Stimulated activated memory B cell treated with anti-CD40 and anti-IgM and Interleukin-4, amounts not matched to agents 10 μg/mL and 1 μg/mL and 100 μg/mL, for 72 hours (primary cell): Measurements from ENCODE around the gene HSD17B1.
A peak's percentile ranks its signal among the peaks of the same experiment; 100 is the strongest.

ENCODE experiments used
- ATAC-seq: fragments of 150-1000 bp; cut with Tn5 transposase; 2 replicates; pipeline ENCODE4 v1.10.0; 2021
- H3K27ac Mint-ChIP-seq: one replicate; pipeline ENCODE4 v1.8.0; 2022; ENCODE audit warnings: mild to moderate bottlenecking, mixed read lengths
- H3K27me3 Mint-ChIP-seq: one replicate; pipeline ENCODE4 v1.8.0; 2022; ENCODE audit warnings: mixed read lengths
- H3K36me3 Mint-ChIP-seq: one replicate; pipeline ENCODE4 v1.8.0; 2022; ENCODE audit warnings: mixed read lengths
- H3K4me1 Mint-ChIP-seq: one replicate; pipeline ENCODE4 v1.8.0; 2022; ENCODE audit warnings: mixed read lengths
- H3K4me3 Mint-ChIP-seq: one replicate; pipeline ENCODE4 v1.8.0; 2022; ENCODE audit warnings: mild to moderate bottlenecking, moderate library complexity, mixed read lengths
- H3K9me3 Mint-ChIP-seq: one replicate; pipeline ENCODE4 v1.8.0; 2022; ENCODE audit warnings: mixed read lengths

The HSD17B1 gene

DNA sequence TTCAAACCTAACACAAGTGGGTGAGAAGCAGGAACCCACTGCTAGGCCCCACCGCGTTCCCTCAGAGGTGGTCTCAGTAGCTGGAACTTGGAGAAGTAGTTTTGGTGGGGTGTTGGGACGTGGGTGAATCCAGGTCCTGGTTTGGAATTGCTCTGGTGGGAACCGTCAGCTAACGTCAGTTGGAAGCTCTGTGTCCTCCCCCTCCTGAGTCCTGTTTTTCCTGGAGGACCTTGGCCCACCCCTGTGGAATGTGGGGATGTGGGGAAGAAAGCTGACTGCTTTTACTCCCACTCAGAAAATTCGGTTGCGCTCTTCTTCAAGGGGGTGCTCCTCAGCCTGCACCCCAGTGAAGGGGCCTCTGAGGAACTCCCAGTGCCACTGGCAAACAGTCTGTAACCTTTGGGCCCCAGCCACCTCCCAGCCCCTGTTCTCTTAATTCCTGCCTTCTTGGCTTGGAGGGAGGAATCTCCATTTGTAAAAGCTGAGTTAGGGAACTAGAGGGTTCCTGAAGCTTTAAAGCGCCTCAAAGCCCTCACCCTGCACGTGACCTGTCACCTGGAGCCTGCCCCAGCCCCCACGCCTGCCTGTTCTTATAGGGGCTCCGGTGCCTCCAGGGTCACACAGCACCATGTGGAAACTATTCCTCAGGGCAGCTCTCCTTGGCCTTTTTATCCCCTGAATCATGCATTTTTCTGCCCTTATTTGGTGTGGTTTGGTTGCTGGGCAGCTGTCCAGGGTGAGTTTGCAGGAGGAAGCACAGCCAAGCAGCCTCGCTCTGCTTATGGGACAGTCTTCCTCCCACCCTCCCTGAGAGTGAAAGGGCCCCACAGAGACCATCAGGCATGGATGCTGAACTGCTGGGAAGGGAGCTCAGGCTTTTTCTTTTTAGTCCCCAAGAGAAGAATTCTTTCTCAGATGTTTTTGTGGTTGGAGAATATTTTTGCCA lies 32.9 kb upstream of the HSD17B1 start:
- no peak for ATAC-seq
- H3K27me3 Mint-ChIP-seq: no peaks in the 10 kb centered on the region
- H3K36me3 Mint-ChIP-seq: peaks cover 52% of the 10 kb centered on the region
- H3K27ac Mint-ChIP-seq: no peak overlapping the region
- peaks cover 7% of the 10 kb centered on the region for H3K4me1 Mint-ChIP-seq
- no peaks in the 10 kb centered on the region for H3K9me3 Mint-ChIP-seq
- no peak overlapping the region for H3K4me3 Mint-ChIP-seq

GRCh38 chr17:42520540-42520951 lies 32.2 kb upstream of the HSD17B1 start:
- no peaks in the 10 kb centered on the region for H3K9me3 Mint-ChIP-seq
- H3K4me1 Mint-ChIP-seq: peaks cover 7% of the 10 kb centered on the region
- ATAC-seq: no peak

DNA sequence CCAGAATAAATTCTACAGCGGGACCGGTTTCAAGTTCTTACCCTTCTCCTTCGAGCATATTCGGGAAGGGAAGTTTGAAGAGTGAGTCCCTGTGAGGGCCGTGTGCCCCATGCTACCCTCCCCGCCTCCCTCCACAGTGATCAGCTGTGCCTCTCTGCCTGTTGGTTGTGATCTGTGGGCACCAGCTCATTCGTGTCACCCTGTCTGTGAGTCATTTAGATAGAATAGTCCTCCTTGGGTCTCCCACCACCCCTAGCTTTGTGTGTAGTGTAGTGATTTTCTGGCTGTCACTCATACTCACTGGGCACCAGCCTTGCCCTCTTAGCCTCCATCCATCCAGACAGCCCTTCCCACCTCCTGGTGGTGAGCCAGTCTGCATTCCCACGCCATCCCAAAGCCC lies 31.7 kb upstream of the HSD17B1 start:
- Mint-ChIP-seq H3K36me3 (peaks cover 47% of the 10 kb centered on the region), H3K4me3 (no peak overlapping the region), H3K27me3 (no peaks in the 10 kb centered on the region), H3K9me3 (no peaks in the 10 kb centered on the region), H3K27ac (no peak overlapping the region), H3K4me1 (peaks cover 7% of the 10 kb centered on the region)
- no peak for ATAC-seq

More at GRCh38 chr17:42520540-42520951, 32.2 kb upstream of the HSD17B1 start:
- Mint-ChIP-seq H3K27ac (no peak overlapping the region), H3K36me3 (peaks cover 49% of the 10 kb centered on the region), H3K27me3 (no peaks in the 10 kb centered on the region), H3K4me3 (no peak overlapping the region)

DNA sequence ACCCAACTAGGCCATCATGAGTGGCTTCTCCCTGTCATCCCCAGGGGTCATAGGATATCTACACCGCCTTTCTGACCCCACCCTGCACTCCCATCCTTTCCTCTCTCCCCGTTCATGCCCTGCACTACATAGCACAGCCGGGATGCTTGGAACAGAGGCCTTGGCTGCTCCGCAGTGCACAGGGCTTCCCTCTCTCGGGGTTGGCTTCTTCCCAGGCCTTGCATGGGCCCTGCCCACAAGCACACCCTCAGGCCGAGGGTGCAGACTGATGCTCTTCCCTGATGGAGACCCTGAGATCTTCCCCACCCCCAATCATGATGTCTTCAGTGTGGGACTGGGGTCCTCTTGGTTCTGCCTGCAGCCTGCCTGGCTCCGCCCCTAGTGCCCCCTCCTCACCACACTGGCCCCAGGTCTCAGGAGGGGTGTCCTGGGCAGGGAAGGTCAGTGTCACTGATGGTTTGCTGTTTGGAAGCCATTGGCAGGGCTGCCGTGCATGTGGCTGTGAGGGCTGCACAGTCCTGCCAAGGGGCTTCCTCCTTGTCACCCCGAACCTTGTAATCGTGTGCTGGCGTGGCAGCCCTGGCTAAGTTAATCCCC lies 31.0 kb upstream of the HSD17B1 start:
- Mint-ChIP-seq H3K36me3 (peaks cover 39% of the 10 kb centered on the region), H3K4me3 (no peak overlapping the region), H3K9me3 (no peaks in the 10 kb centered on the region), H3K27ac (no peak overlapping the region), H3K27me3 (no peaks in the 10 kb centered on the region), H3K4me1 (peaks cover 7% of the 10 kb centered on the region)
- ATAC-seq: no peak

- ATAC-seq: no peak
- H3K4me1 Mint-ChIP-seq: peaks cover 8% of the 10 kb centered on the region
- no peak overlapping the region for H3K27ac Mint-ChIP-seq
- H3K36me3 Mint-ChIP-seq: peaks cover 38% of the 10 kb centered on the region
- H3K9me3 Mint-ChIP-seq: no peaks in the 10 kb centered on the region
- H3K27me3 Mint-ChIP-seq: no peaks in the 10 kb centered on the region
- H3K4me3 Mint-ChIP-seq: no peak overlapping the region
Measured at GRCh38 chr17:42522263-42522790, 30.4 kb upstream of the HSD17B1 start.

- Mint-ChIP-seq H3K4me1 (peaks cover 7% of the 10 kb centered on the region), H3K27ac (no peak overlapping the region), H3K9me3 (no peaks in the 10 kb centered on the region), H3K4me3 (no peak overlapping the region), H3K27me3 (no peaks in the 10 kb centered on the region), H3K36me3 (peaks cover 38% of the 10 kb centered on the region)
- no peak for ATAC-seq
Measured at GRCh38 chr17:42522798-42523278, 29.9 kb upstream of the HSD17B1 start.

DNA sequence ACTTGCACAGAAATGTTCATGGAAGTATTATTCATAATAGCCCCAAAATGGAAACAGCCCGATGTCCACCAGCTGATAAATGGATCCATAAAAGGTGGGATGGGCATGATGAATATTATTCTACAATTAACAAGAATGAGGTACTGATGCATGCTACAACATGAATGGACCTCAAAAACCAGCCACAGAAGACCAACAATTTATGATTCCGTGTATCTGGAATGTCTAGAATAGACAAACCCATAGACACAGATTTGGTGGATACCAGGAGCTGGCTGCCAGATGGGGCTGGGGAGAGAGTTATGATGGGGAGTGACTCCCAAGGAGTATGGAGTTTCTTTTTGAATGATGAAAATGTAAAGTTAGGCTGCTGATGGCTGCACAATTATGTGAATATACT lies 27.5 kb upstream of the HSD17B1 start:
- no peak for ATAC-seq
- no peak overlapping the region for H3K27ac Mint-ChIP-seq
- peaks cover 32% of the 10 kb centered on the region for H3K36me3 Mint-ChIP-seq
- no peaks in the 10 kb centered on the region for H3K9me3 Mint-ChIP-seq
- peaks cover 16% of the 10 kb centered on the region for H3K4me1 Mint-ChIP-seq
- H3K27me3 Mint-ChIP-seq: no peaks in the 10 kb centered on the region
- no peak overlapping the region for H3K4me3 Mint-ChIP-seq

GRCh38 chr17:42526031-42526444 lies 26.7 kb upstream of the HSD17B1 start:
- no peaks in the 10 kb centered on the region for H3K27me3 Mint-ChIP-seq
- H3K9me3 Mint-ChIP-seq: no peaks in the 10 kb centered on the region
- peaks cover 24% of the 10 kb centered on the region for H3K4me1 Mint-ChIP-seq
- H3K27ac Mint-ChIP-seq: no peak overlapping the region
- H3K36me3 Mint-ChIP-seq: peaks cover 24% of the 10 kb centered on the region
- no peak for ATAC-seq
- H3K4me3 Mint-ChIP-seq: no peak overlapping the region

DNA sequence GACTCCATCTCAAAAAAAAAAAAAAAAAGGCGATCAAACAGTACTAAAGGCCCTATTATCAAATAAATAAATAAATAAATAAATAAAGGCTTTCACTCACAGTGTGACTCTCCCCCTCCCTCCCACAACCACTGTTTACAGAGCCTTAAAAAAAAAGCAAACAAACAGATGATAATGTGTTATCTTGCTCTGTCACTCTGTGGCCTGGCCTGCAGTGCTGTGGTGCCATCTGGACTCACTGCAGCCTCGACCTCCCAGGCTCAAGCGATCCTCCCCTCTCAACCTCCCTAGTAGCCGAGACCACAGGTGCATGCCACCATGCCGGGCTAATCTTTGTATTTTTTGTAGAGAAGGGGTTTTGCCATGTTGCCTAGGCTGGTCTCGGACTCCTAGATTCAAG lies 24.8 kb upstream of the HSD17B1 start:
- no peaks in the 10 kb centered on the region for H3K27me3 Mint-ChIP-seq
- no peak for ATAC-seq
- peaks cover 33% of the 10 kb centered on the region for H3K4me1 Mint-ChIP-seq
- no peaks in the 10 kb centered on the region for H3K9me3 Mint-ChIP-seq
- no peak overlapping the region for H3K27ac Mint-ChIP-seq
- H3K4me3 Mint-ChIP-seq: no peak overlapping the region
- H3K36me3 Mint-ChIP-seq: peaks cover 5% of the 10 kb centered on the region

- ATAC-seq: no peak
Measured at GRCh38 chr17:42529061-42529460, 23.7 kb upstream of the HSD17B1 start.

GRCh38 chr17:42530952-42531454 lies 21.7 kb upstream of the HSD17B1 start:
- Mint-ChIP-seq H3K4me3 (no peak overlapping the region), H3K9me3 (no peaks in the 10 kb centered on the region), H3K36me3 (no peaks in the 10 kb centered on the region), H3K27ac (peak overlapping the region; percentile 75), H3K27me3 (no peaks in the 10 kb centered on the region), H3K4me1 (peaks cover 41% of the 10 kb centered on the region)
- no peak for ATAC-seq

More at GRCh38 chr17:42529061-42529460, 23.7 kb upstream of the HSD17B1 start:
- H3K4me3 Mint-ChIP-seq: no peak overlapping the region
- peaks cover 33% of the 10 kb centered on the region for H3K4me1 Mint-ChIP-seq
- no peaks in the 10 kb centered on the region for H3K27me3 Mint-ChIP-seq
- H3K9me3 Mint-ChIP-seq: no peaks in the 10 kb centered on the region
- H3K36me3 Mint-ChIP-seq: no peaks in the 10 kb centered on the region
- H3K27ac Mint-ChIP-seq: peak overlapping the region; percentile 48

- peak; percentile 28 for ATAC-seq
- peak overlapping the region; percentile 79 for H3K4me3 Mint-ChIP-seq
- H3K27ac Mint-ChIP-seq: peak overlapping the region; percentile 75
- peaks cover 45% of the 10 kb centered on the region for H3K4me1 Mint-ChIP-seq
- no peaks in the 10 kb centered on the region for H3K9me3 Mint-ChIP-seq
- H3K27me3 Mint-ChIP-seq: no peaks in the 10 kb centered on the region
- no peaks in the 10 kb centered on the region for H3K36me3 Mint-ChIP-seq
Measured at GRCh38 chr17:42531455-42532354, 21.0 kb upstream of the HSD17B1 start.

GRCh38 chr17:42535155-42536047 lies 17.3 kb upstream of the HSD17B1 start:
- no peak for ATAC-seq
- Mint-ChIP-seq H3K4me1 (peaks cover 44% of the 10 kb centered on the region), H3K9me3 (no peaks in the 10 kb centered on the region), H3K4me3 (peak overlapping the region; percentile 89), H3K27ac (peak overlapping the region; percentile 89), H3K27me3 (no peaks in the 10 kb centered on the region), H3K36me3 (peaks cover 19% of the 10 kb centered on the region)

- Mint-ChIP-seq H3K27me3 (no peaks in the 10 kb centered on the region), H3K36me3 (peaks cover 25% of the 10 kb centered on the region), H3K4me1 (peaks cover 38% of the 10 kb centered on the region), H3K27ac (peak within 1 kb of the TSS; percentile 89), H3K4me3 (peak within 1 kb of the TSS; percentile 95), H3K9me3 (no peaks in the 10 kb centered on the region)
- peak; percentile 98 for ATAC-seq
Measured at GRCh38 chr17:42536048-42536371, 16.7 kb upstream of the HSD17B1 start, which contains the start of gene NAGLU. Gene NAGLU, plus strand, starts transcription at chr17:42536241. Its CDS starts 32 bp downstream, at chr17:42536273.
